Liver (tissue), 9 donors: ENCODE results near the gene GREB1L. TPM values are rescaled to one million over a fixed set of nuclear protein-coding genes. Genes with fewer than 3 reads are reported as not detected.

Experiments used
- DNase-seq: peaks from one replicate; pipeline ENCODE4 v3.0.0-alpha.2; 2017; ENCODE audit warnings: low spot score
- H3K27ac ChIP-seq, 2 donors: one replicate each; pipeline ENCODE4 v1.7.0; 2013; ENCODE audit warnings: inconsistent platforms in 2 of 2, low read length in 2 of 2, control low read depth in 1 of 2, low read depth in 1 of 2, mild to moderate bottlenecking in 1 of 2
- H3K27me3 ChIP-seq, 4 donors: one replicate each; pipeline versions ENCODE4 v1.6.1 to v1.7.0; 2013; ENCODE audit warnings: low read length in 3 of 4, inconsistent platforms in 1 of 4, mild to moderate bottlenecking in 1 of 4, moderate library complexity in 1 of 4; ENCODE audit not compliant: control insufficient read depth in 4 of 4, insufficient read depth in 4 of 4
- H3K36me3 ChIP-seq, 4 donors: one replicate each; pipeline versions ENCODE4 v1.6.1 to v1.7.0; 2013; ENCODE audit warnings: low read length in 3 of 4, mild to moderate bottlenecking in 3 of 4, low read depth in 1 of 4, moderate library complexity in 1 of 4; ENCODE audit not compliant: control insufficient read depth in 4 of 4, insufficient read depth in 3 of 4
- H3K4me1 ChIP-seq, 4 donors: one replicate each; pipeline versions ENCODE4 v1.6.1 to v1.7.0; 2013; ENCODE audit warnings: low read length in 3 of 4, mild to moderate bottlenecking in 3 of 4, moderate library complexity in 1 of 4; ENCODE audit not compliant: control insufficient read depth in 4 of 4, insufficient read depth in 4 of 4
- H3K4me3 ChIP-seq, 3 donors: one replicate each; pipeline versions ENCODE4 v1.6.1 to v1.7.0; 2013; ENCODE audit warnings: low read length in 3 of 3, control low read depth in 1 of 3, low read depth in 1 of 3, mild to moderate bottlenecking in 1 of 3
- H3K9ac ChIP-seq, 2 donors: one replicate each; pipeline ENCODE4 v1.7.0; 2013; ENCODE audit warnings: low read length in 2 of 2, mild to moderate bottlenecking in 2 of 2, moderate library complexity in 2 of 2, control low read depth in 1 of 2, low read depth in 1 of 2
- H3K9me3 ChIP-seq, 4 donors: one replicate each; pipeline versions ENCODE4 v1.6.1 to v1.7.0; 2013; ENCODE audit warnings: low read length in 3 of 4; ENCODE audit not compliant: control insufficient read depth in 4 of 4
- ATF3 ChIP-seq: IDR thresholded peaks from 2 replicates; pipeline ENCODE4 v1.6.1; 2016; ENCODE audit warnings: antibody characterized with exemption
- CTCF ChIP-seq: fragments of 150-350 bp; IDR thresholded peaks from 2 replicates; pipeline ENCODE4 v1.5.1; 2017; ENCODE audit warnings: improper control_type of control experiment, low read depth, low read length; ENCODE audit not compliant: missing input control
- EGR1 ChIP-seq, 2 donors: IDR thresholded peaks; 2 replicates each; pipeline ENCODE4 v1.6.1; 2016 to 2018; ENCODE audit warnings: antibody characterized with exemption in 2 of 2, low read depth in 2 of 2
- FOXA1 ChIP-seq: IDR thresholded peaks from 2 replicates; pipeline ENCODE4 v1.6.1; 2016; ENCODE audit warnings: antibody characterized with exemption
- FOXA2 ChIP-seq: IDR thresholded peaks from 2 replicates; pipeline ENCODE4 v1.6.1; 2016; ENCODE audit warnings: antibody characterized with exemption
- GABPA ChIP-seq, 2 donors: IDR thresholded peaks in 1 of 2; conservative IDR thresholded peaks in 1 of 2; 2 replicates each; pipeline ENCODE4 v1.6.1; 2016; ENCODE audit warnings: antibody characterized with exemption in 2 of 2, mild to moderate bottlenecking in 1 of 2, moderate library complexity in 1 of 2
- HNF4A ChIP-seq, 2 donors: conservative IDR thresholded peaks; 2 replicates each; pipeline ENCODE4 v1.6.1; 2016; ENCODE audit warnings: antibody characterized with exemption in 2 of 2, mild to moderate bottlenecking in 2 of 2
- HNF4G ChIP-seq: IDR thresholded peaks from 2 replicates; pipeline ENCODE4 v1.6.1; 2016; ENCODE audit warnings: antibody characterized with exemption
- JUND ChIP-seq, 2 donors: IDR thresholded peaks; 2 replicates each; pipeline ENCODE4 v1.6.1; 2016; ENCODE audit warnings: antibody characterized with exemption in 2 of 2
- MAX ChIP-seq: IDR thresholded peaks from 2 replicates; pipeline ENCODE4 v1.6.1; 2016; ENCODE audit warnings: antibody characterized with exemption
- NR2F2 ChIP-seq: IDR thresholded peaks from 2 replicates; pipeline ENCODE4 v1.6.1; 2016; ENCODE audit warnings: antibody characterized with exemption
- RAD21 ChIP-seq, 2 donors: IDR thresholded peaks; 2 replicates each; pipeline ENCODE4 v1.6.1; 2016; ENCODE audit warnings: antibody characterized with exemption in 2 of 2, mild to moderate bottlenecking in 2 of 2
- REST ChIP-seq: IDR thresholded peaks from 2 replicates; pipeline ENCODE4 v1.6.1; 2016; ENCODE audit warnings: antibody characterized with exemption, mild to moderate bottlenecking
- RXRA ChIP-seq, 2 donors: IDR thresholded peaks; 2 replicates each; pipeline ENCODE4 v1.6.1; 2017 to 2018; ENCODE audit warnings: antibody characterized with exemption in 2 of 2, mild to moderate bottlenecking in 1 of 2
- SP1 ChIP-seq: IDR thresholded peaks from 2 replicates; pipeline ENCODE4 v1.6.1; 2018; ENCODE audit warnings: antibody characterized with exemption, mild to moderate bottlenecking
- TAF1 ChIP-seq: conservative IDR thresholded peaks from 2 replicates; pipeline ENCODE4 v1.6.1; 2016; ENCODE audit warnings: antibody characterized with exemption, mild to moderate bottlenecking
- YY1 ChIP-seq: IDR thresholded peaks from 2 replicates; pipeline ENCODE4 v1.6.1; 2016; ENCODE audit warnings: antibody characterized with exemption, mild to moderate bottlenecking
- ZBTB33 ChIP-seq: IDR thresholded peaks from 2 replicates; pipeline ENCODE4 v1.6.1; 2016; ENCODE audit warnings: antibody characterized with exemption
- WGBS: extraction: QIAGEN DNeasy Blood & Tissue Kit; methylation state at CpG from one replicate; pipeline ENCODE4 v1.1.7; 2013; 5-methylcytosine and 5-hydroxymethylcytosine counted together
- polyA plus RNA-seq, 2 donors: library from polyadenylated mRNA; stranded (reverse) in 1 of 2; unstranded in 1 of 2; fragments of 200-250 nt in 1 of 2; fragments of >200 nt in 1 of 2; fragmentation: Nextera tagmentation in 1 of 2; extraction: Ambion mirVana in 1 of 2; gene quantifications; one replicate each; pipeline versions ENCODE4 v1.2.1 to v1.2.3, GENCODE V29; 2013 to 2015
- total RNA-seq, 2 donors: library from RNA; depleted of rRNA; stranded (reverse); fragments of >200 nt; gene quantifications; one replicate each; pipeline ENCODE4 v1.2.3, GENCODE V29; 2014
- donor health status: healthy.
- donor health status: healthy.
- donor health status: healthy.
- donor health status: healthy.
- donor health status: healthy.

The GREB1L gene
- total and polyA plus RNA-seq, 4 donors, result 1.2 to 13.1 (median 3.0) TPM

GRCh38 chr18:21406116-21406515 is 164.1 kb downstream of the GREB1L start:
- DNase-seq, result no peak
- no peaks in the 10 kb centered on the region for H3K9me3 ChIP-seq
- H3K27me3 ChIP-seq, result no peaks in the 10 kb centered on the region
- no peak overlapping the region for H3K27ac ChIP-seq
- H3K9ac ChIP-seq, result no peak overlapping the region
- H3K4me1 ChIP-seq, result no peaks in the 10 kb centered on the region
- no peak for TF ChIP-seq HNF4A (conservative IDR thresholded peaks at IDR 0.05)
- TF ChIP-seq ATF3, result no peak
- no peak for TF ChIP-seq RXRA (IDR thresholded peaks at IDR 0.05)
- no peak for TF ChIP-seq HNF4G
- no peak for TF ChIP-seq REST
- no peak for TF ChIP-seq JUND (IDR thresholded peaks at IDR 0.05)
- TF ChIP-seq TAF1, result no peak
- no peak for TF ChIP-seq FOXA2
- TF ChIP-seq YY1, result no peak
- TF ChIP-seq FOXA1, result no peak
- no peak for TF ChIP-seq CTCF
- TF ChIP-seq NR2F2, result no peak
- no peak for TF ChIP-seq MAX
- TF ChIP-seq EGR1 (IDR thresholded peaks at IDR 0.05; ENCODE audit: low read depth in 2 of 2), result no peak
- no peak for TF ChIP-seq GABPA (IDR thresholded peaks at IDR 0.05 in 1 of 2, conservative IDR thresholded peaks at IDR 0.05 in 1 of 2)
- TF ChIP-seq SP1, result no peak
- TF ChIP-seq RAD21 (IDR thresholded peaks at IDR 0.05), result no peak
- TF ChIP-seq ZBTB33, result no peak
- H3K4me3 ChIP-seq, result no peak overlapping the region
- peaks cover 0 to 5% (median 0%) of the 10 kb centered on the region in 4 donors for H3K36me3 ChIP-seq
- WGBS, result 82% methylated on average over 3 of the region's 3 CpGs
